Activated T-cell treated with anti-CD3 and anti-CD28 coated beads, Interleukin-2, amount 50 U/mL, for 1 hour (primary cell): Measurements from ENCODE around the gene SLC35B1.

Experiments used
- DNase-seq: peaks from one replicate; pipeline ENCODE4 v3.0.0-alpha.2; 2020

Gene SLC35B1

DNA sequence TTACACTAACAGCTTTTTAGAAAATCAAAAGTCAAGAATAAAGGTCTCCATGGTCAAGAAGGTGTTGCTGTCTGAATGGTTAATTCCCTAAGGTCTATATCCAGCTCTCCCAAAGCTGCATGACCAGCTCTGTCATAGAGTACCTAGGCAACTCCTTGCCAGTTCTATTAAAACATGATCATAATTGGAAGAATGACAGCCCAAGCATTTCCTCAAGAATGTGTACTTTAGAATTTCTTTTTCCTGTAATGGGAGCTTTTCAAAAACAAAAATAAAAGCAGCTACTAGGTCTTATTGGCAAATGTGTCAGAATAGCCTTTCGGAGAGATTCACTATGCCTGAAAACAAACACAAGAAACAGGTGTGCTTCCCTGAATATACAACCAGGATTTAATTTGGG lies 37.8 kb downstream of the SLC35B1 start:
- no peak for DNase-seq

DNA sequence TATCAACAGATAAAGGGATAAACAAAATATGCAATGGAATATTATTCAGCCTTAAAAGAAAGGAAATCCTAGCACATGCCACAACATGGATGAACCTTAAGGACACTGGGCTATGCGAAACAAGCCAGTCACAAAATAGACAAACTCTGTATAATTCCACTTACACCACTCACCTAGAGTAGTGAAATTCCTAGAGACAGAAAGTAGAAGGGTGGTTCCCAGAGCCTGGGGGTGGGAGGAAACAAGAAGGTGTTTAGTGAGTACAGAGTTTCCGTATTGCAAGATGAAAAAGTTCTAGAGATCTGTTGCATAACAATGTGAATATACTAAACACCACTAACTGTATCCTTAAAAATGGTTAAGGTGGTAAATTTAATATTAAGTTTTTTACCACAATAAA lies 39.9 kb downstream of the SLC35B1 start:
- no peak for DNase-seq

DNA sequence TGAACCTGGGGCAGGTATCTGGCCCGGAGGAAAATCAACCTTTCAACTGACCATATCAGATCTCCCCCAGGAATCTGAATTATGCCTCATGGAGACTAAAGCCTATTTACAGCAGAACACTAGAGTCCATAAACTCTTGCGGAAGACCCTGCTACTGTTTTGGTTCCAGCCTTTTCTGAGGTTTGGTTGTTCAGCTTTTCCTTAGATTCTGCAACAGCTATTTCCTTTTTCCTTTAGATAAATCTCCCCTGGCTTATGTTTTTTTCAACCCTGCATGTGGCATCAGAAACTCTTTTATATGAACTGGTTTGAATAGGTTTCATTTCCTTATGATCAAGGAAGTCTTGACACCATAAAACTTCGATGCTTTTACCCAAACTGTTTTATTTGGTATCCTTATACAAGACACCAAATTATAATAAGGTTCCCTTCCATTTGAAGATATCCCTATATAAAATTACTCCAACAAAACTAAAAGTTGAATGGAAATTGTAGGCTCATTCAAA lies 43.0 kb downstream of the SLC35B1 start:
- DNase-seq: no peak

DNA sequence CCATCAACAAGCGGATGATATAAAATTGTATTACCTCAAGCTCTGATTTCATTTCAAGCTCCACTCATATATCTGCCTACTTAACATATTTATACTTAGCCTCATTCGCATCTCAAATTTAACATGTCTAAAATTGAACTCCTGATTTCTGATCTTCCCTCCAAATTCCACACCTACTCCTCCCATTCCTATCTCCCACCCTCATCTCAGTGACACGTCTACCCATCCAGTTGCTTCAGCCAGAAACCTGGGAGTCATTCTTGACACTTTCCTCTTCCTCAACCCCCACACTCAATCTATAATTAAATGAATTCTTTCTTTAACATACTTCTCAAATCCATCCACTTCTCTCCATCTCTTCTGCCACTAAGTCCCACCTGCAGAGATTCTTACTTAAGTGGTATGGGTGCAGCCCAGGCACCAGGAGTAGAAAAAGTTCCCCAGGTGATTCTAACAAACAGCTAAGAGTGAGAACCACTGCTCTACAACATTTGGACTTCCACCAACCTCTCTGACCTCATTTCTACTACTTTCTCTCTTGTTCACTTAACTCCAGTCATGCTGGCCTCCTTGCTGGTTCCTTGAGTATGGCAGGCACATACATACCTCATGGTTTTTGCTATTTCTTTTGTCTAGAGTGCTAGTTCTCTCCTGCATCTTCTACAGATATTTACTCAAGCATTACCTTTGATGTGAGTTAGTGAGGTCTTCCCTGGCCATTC lies 47.9 kb downstream of the SLC35B1 start:
- no peak for DNase-seq

DNA sequence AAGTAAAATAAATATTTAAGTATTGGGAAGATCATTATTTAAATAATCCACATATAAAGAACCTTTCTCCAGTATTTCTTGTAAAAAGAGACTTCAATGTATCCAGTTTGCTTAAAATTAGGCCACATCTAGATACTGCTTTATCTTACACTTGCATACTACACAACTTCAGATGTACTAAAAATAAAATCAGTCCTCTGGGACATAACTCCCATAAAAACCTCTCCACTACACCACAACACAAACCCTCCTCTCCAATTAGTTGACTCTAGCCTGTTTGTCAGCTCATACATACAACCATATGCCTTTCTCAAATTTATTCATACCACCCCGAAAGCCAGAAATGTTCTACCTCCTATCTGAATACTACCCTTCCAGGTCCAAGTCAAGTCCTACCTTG lies 51.5 kb downstream of the SLC35B1 start:
- no peak for DNase-seq
